OCI-LY7 (cell line): Measurements from ENCODE around the gene IQCB1.

Experiments used
- EZH2phosphoT487 ChIP-seq: fragments of 200-600 bp; sonication (generic); IDR thresholded peaks from 2 replicates; pipeline ENCODE4 v1.6.1; 2018; ENCODE audit warnings: low read depth, borderline replicate concordance, mild to moderate bottlenecking, mixed run types, antibody characterized with exemption, low read length, moderate library complexity, mixed read lengths
- TF ChIP-seq, protein P1 (sequence below): fragments of 200-600 bp; sonication (generic); conservative IDR thresholded peaks from 2 replicates; pipeline ENCODE4 v1.5.1; 2014; ENCODE audit warnings: mild to moderate bottlenecking, antibody characterized with exemption, low read length, moderate library complexity, mixed read lengths

DNA sequence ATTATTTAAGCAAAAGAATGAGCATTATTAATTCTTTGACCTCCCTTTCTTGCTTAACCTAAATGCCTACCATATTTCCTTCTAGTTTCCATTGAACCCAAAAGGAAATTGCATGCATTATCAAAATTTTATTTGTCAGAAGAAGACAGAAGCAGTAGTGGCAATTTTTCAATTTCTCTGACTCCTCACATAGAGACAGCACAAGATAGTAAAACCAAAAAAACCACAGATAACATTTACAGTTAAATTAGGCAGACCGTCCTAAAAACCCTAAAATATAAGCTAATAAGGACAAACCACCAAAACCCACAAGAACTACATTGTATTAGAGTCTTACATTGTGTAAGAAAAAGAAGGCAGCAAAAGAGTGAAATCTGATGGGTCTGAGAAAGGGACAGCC, 112.4 kb downstream of the IQCB1 start:
- TF ChIP-seq, protein P1, sequence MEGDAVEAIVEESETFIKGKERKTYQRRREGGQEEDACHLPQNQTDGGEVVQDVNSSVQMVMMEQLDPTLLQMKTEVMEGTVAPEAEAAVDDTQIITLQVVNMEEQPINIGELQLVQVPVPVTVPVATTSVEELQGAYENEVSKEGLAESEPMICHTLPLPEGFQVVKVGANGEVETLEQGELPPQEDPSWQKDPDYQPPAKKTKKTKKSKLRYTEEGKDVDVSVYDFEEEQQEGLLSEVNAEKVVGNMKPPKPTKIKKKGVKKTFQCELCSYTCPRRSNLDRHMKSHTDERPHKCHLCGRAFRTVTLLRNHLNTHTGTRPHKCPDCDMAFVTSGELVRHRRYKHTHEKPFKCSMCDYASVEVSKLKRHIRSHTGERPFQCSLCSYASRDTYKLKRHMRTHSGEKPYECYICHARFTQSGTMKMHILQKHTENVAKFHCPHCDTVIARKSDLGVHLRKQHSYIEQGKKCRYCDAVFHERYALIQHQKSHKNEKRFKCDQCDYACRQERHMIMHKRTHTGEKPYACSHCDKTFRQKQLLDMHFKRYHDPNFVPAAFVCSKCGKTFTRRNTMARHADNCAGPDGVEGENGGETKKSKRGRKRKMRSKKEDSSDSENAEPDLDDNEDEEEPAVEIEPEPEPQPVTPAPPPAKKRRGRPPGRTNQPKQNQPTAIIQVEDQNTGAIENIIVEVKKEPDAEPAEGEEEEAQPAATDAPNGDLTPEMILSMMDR: no peak
- TF ChIP-seq EZH2phosphoT487: no peak
